OCI-LY3 (cell line): ENCODE data around the gene CD163.

Experiments used
- H2AFZ ChIP-seq: fragments of 200-600, 300-600 bp; shearing (Covaris generic); 2 replicates; pipeline ENCODE4 v1.6.0; 2014; ENCODE audit warnings: antibody characterized with exemption, low read depth, low read length
- H3K27ac ChIP-seq: fragments of 200-600, 300-600 bp; sonication (generic); 2 replicates; pipeline ENCODE4 v1.5.1; 2014; ENCODE audit warnings: mild to moderate bottlenecking, low read length, moderate library complexity, mixed read lengths
- H3K27me3 ChIP-seq: fragments of 200-600, 300-600 bp; sonication (generic); 2 replicates; pipeline ENCODE4 v1.6.1; 2014; ENCODE audit warnings: low read depth, low read length, mixed read lengths
- H3K36me3 ChIP-seq: fragments of 200-600, 300-600 bp; sonication (generic); replicated peaks from 2 replicates; pipeline ENCODE3; 2014; ENCODE audit warnings: low read depth, low read length, mixed read lengths
- H3K4me1 ChIP-seq: fragments of 300-600, 200-600 bp; sonication (generic); 2 replicates; pipeline ENCODE4 v1.6.1; 2014; ENCODE audit warnings: low read length, mixed read lengths
- H3K4me2 ChIP-seq: fragments of 200-600, 300-600 bp; sonication (generic); 2 replicates; pipeline ENCODE4 v1.6.1; 2014; ENCODE audit warnings: low read length, mixed read lengths
- H3K4me3 ChIP-seq: fragments of 300-600, 200-600 bp; sonication (generic); 2 replicates; pipeline ENCODE4 v1.5.1; 2014; ENCODE audit warnings: antibody characterized with exemption, mild to moderate bottlenecking, low read length, moderate library complexity
- H3K79me2 ChIP-seq: fragments of 300-600, 200-600 bp; shearing (Covaris generic); 2 replicates; pipeline ENCODE4 v1.6.1; 2014; ENCODE audit warnings: mild to moderate bottlenecking, low read length, mixed read lengths
- H3K9ac ChIP-seq: fragments of 300-600, 200-600 bp; shearing (Covaris generic); 2 replicates; pipeline ENCODE4 v1.6.0; 2014; ENCODE audit warnings: mild to moderate bottlenecking, low read length, moderate library complexity
- H3K9me3 ChIP-seq: fragments of 200-600, 300-600 bp; shearing (Covaris generic); 2 replicates; pipeline ENCODE4 v1.6.1; 2014; ENCODE audit warnings: low read length, mixed read lengths; ENCODE audit not compliant: insufficient read depth
- H4K20me1 ChIP-seq: fragments of 200-600, 300-600 bp; sonication (generic); 2 replicates; pipeline ENCODE4 v1.6.1; 2016; ENCODE audit warnings: low read length, mixed read lengths; ENCODE audit not compliant: insufficient read depth
- EZH2phosphoT487 ChIP-seq: fragments of 200-600 bp; shearing (Covaris generic); IDR thresholded peaks from 2 replicates; pipeline ENCODE4 v1.6.1; 2018; ENCODE audit warnings: antibody characterized with exemption, mixed run types, low read depth
- TF ChIP-seq, protein P1 (sequence below): fragments of 200-600, 300-600 bp; sonication (generic); IDR thresholded peaks from 2 replicates; pipeline ENCODE4 v1.5.1; 2014; ENCODE audit warnings: antibody characterized with exemption, low read length, low read depth

The CD163 gene

DNA sequence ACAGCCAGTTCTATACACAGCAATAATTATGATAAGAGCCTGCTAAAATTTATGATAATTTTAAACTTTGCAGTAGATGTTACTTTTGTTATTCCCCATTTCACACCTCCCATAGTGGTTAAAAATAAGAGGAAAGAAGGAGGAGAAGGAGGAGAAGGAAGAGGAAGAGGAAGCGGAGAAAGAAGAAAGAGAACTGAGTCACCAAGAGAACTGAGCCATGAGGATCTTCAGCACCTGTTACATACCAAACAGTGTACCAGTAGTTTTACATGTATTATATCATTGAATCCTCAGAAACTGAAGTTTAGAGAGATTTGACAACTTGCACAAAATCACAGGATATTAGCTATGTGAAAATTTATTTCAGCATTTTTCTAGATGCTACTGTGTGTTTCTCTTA, 3.9 kb downstream of the CD163 start:
- Histone ChIP-seq H3K4me1 (peaks cover 2% of the 10 kb centered on the region; the same call in 1 of the 2 replicates), H3K27ac (no peak overlapping the region), H3K9ac (no peak overlapping the region), H2AFZ (no peak overlapping the region), H3K36me3 (no peaks in the 10 kb centered on the region), H3K27me3 (peaks cover 18% of the 10 kb centered on the region; the same call in 1 of the 2 replicates), H3K4me3 (no peak overlapping the region), H3K9me3 (no peaks in the 10 kb centered on the region), H3K79me2 (no peaks in the 10 kb centered on the region), H3K4me2 (no peak overlapping the region), H4K20me1 (no peaks in the 10 kb centered on the region)
- TF ChIP-seq, protein P1, sequence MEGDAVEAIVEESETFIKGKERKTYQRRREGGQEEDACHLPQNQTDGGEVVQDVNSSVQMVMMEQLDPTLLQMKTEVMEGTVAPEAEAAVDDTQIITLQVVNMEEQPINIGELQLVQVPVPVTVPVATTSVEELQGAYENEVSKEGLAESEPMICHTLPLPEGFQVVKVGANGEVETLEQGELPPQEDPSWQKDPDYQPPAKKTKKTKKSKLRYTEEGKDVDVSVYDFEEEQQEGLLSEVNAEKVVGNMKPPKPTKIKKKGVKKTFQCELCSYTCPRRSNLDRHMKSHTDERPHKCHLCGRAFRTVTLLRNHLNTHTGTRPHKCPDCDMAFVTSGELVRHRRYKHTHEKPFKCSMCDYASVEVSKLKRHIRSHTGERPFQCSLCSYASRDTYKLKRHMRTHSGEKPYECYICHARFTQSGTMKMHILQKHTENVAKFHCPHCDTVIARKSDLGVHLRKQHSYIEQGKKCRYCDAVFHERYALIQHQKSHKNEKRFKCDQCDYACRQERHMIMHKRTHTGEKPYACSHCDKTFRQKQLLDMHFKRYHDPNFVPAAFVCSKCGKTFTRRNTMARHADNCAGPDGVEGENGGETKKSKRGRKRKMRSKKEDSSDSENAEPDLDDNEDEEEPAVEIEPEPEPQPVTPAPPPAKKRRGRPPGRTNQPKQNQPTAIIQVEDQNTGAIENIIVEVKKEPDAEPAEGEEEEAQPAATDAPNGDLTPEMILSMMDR, result no peak
- no peak for TF ChIP-seq EZH2phosphoT487

DNA sequence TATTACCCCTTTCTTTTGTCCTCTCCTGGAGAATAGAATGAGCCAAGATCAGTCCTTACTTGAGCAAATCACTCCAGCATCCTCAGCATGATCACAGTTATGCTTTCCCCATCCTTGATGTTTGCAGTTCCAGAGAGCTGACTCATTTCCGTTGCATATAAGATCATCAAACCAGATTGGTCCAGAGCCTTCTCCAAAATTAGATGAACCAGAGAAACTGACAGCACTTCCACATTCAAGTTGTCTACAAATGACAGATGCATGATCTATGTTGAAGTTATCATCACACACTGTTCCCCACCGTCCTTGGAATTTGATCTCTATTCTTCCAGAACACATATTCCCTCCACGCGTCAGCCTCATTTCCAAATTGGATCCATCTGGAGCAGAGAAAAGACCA, 4.8 kb downstream of the CD163 start:
- Histone ChIP-seq H3K27me3 (peaks cover 18% of the 10 kb centered on the region; the same call in 1 of the 2 replicates), H3K9ac (no peak overlapping the region), H3K4me3 (no peak overlapping the region), H3K36me3 (no peaks in the 10 kb centered on the region), H3K27ac (no peak overlapping the region), H3K4me2 (no peak overlapping the region), H2AFZ (no peak overlapping the region), H3K9me3 (no peaks in the 10 kb centered on the region), H3K4me1 (peaks cover 2% of the 10 kb centered on the region; the same call in 1 of the 2 replicates), H3K79me2 (no peaks in the 10 kb centered on the region), H4K20me1 (no peaks in the 10 kb centered on the region)
- no peak for TF ChIP-seq EZH2phosphoT487
- TF ChIP-seq, protein P1, result no peak

DNA sequence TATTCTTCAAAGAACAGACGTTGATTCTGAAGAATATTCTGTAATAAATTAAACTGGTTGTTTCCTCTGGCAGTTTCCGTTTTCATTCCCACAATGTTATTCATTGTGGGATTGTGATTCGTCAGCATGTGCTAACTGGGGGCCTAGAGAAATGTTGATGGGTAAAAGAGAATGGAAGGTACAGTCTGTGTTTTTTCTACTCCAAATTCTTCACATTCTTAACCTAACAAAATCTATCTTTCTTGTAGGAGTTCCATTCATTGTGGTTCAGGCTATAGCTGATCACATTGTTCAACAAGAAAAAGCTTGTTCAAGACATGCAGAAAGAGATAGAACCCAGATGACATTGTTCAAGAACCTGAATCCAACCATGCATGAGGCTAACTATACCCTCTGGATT, 5.9 kb downstream of the CD163 start:
- TF ChIP-seq, protein P1, result no peak
- no peak for TF ChIP-seq EZH2phosphoT487
- H3K9me3 ChIP-seq, result no peaks in the 10 kb centered on the region
- H2AFZ ChIP-seq, result no peak overlapping the region
- peaks cover 2% of the 10 kb centered on the region; the same call in 1 of the 2 replicates for H3K4me1 ChIP-seq
- no peak overlapping the region for H3K4me2 ChIP-seq
- H3K36me3 ChIP-seq, result no peaks in the 10 kb centered on the region
- no peak overlapping the region for H3K27ac ChIP-seq
- H3K9ac ChIP-seq, result no peak overlapping the region
- peaks cover 18% of the 10 kb centered on the region; the same call in 1 of the 2 replicates for H3K27me3 ChIP-seq
- H3K79me2 ChIP-seq, result no peaks in the 10 kb centered on the region
- no peaks in the 10 kb centered on the region for H4K20me1 ChIP-seq
- H3K4me3 ChIP-seq, result no peak overlapping the region

DNA sequence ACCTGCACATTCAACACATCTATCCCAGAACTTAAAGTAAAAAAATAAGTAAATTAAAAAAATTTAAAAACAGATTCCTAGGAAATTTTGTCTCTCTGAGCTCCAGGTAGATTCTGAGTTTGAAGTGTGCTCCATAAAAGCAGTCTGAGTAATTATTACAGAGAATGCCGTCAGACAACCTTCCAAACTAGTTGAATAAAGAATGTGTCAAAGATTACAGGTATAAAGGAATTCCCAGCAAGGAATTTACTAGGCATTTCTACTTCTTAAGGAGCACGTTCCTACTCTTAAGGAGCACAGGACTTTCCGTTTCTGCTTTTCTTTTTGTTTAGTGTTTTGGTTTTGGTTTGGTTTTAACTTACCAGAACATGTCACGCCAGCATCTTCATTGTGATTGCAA, 7.1 kb downstream of the CD163 start:
- TF ChIP-seq, protein P1, result no peak
- TF ChIP-seq EZH2phosphoT487, result no peak
- Histone ChIP-seq H3K79me2 (no peaks in the 10 kb centered on the region), H3K27ac (no peak overlapping the region), H3K9ac (no peak overlapping the region), H3K9me3 (no peaks in the 10 kb centered on the region), H2AFZ (no peak overlapping the region), H3K27me3 (peaks cover 20% of the 10 kb centered on the region), H3K4me3 (no peak overlapping the region), H3K36me3 (no peaks in the 10 kb centered on the region), H4K20me1 (no peaks in the 10 kb centered on the region), H3K4me2 (no peak overlapping the region), H3K4me1 (peaks cover 2% of the 10 kb centered on the region; the same call in 1 of the 2 replicates)
